PFSK-1 (cell line): ENCODE data around the gene ESPNL.

Source experiments
- POLR2AphosphoS5 ChIP-seq: IDR thresholded peaks from 2 replicates; pipeline ENCODE4 v1.6.1; 2012; ENCODE audit warnings: low read depth, mild to moderate bottlenecking, control low read depth, low read length, moderate library complexity
- REST ChIP-seq, 2 experiments: IDR thresholded peaks; 2 replicates each; pipeline versions ENCODE4 v1.6.1 to v1.8.0; 2011 to 2012; ENCODE audit warnings: low read depth in 2 of 2, low read length in 2 of 2, control low read depth in 1 of 2, inconsistent platforms in 1 of 2, mild to moderate bottlenecking in 1 of 2, moderate library complexity in 1 of 2; ENCODE audit not compliant: insufficient read depth in 1 of 2

GRCh38 chr2:238180554-238180953 lies 80.4 kb downstream of the ESPNL start:
- no peak for TF ChIP-seq POLR2AphosphoS5
- TF ChIP-seq REST (IDR thresholded peaks at IDR 0.05; ENCODE audit: insufficient read depth in 1 of 2, low read depth in 2 of 2, low read length in 2 of 2) = no peak
